ENCODE results near the gene ILK. TPM values are rescaled to one million over a fixed set of nuclear protein-coding genes. Genes with fewer than 3 reads are reported as not detected.

ILK gene
- total and polyA plus RNA-seq, 2 donors (not counting 1 experiment from before 2014, with no cell fraction given): 176 to 420 TPM

DNA sequence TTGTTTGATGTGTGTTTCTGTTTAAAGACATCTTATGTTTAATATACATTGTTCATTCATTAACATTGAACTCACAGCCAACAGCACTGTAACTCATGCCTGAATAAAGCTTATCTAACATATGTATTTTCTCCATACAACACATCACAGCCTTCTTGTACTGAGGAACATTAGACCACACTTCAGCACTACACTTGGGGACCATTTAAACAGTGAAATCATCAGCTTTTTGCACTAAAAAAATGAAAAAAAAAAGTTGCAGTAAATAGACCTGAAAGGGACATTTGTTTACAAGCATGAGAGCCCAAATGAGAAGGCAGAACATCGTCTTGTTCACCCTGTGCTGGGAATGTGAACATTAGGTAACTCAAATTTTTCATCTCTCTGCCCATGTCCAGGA, 31.0 kb downstream of the ILK start:
- TF ChIP-seq EZH2 (IDR thresholded peaks at IDR 0.05; ENCODE audit: low read length, missing control alignments): no peak
- TF ChIP-seq, protein P1, sequence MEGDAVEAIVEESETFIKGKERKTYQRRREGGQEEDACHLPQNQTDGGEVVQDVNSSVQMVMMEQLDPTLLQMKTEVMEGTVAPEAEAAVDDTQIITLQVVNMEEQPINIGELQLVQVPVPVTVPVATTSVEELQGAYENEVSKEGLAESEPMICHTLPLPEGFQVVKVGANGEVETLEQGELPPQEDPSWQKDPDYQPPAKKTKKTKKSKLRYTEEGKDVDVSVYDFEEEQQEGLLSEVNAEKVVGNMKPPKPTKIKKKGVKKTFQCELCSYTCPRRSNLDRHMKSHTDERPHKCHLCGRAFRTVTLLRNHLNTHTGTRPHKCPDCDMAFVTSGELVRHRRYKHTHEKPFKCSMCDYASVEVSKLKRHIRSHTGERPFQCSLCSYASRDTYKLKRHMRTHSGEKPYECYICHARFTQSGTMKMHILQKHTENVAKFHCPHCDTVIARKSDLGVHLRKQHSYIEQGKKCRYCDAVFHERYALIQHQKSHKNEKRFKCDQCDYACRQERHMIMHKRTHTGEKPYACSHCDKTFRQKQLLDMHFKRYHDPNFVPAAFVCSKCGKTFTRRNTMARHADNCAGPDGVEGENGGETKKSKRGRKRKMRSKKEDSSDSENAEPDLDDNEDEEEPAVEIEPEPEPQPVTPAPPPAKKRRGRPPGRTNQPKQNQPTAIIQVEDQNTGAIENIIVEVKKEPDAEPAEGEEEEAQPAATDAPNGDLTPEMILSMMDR (conservative IDR thresholded peaks at IDR 0.05 in 1 of 2, IDR thresholded peaks at IDR 0.05 in 1 of 2; ENCODE audit: low read depth in 1 of 2, low read length in 2 of 2): no peak
- Histone ChIP-seq H3K4me1 (ENCODE audit: control insufficient read depth, extremely low read depth, insufficient read depth, low read length) (peaks cover 12% of the 10 kb centered on the region), H4K20me1 (ENCODE audit: control insufficient read depth, extremely low read depth, insufficient read depth, low read length) (no peaks in the 10 kb centered on the region), H3K36me3 (ENCODE audit: control insufficient read depth, insufficient read depth, low read length) (no peaks in the 10 kb centered on the region), H3K4me3 (replicated peaks in 1 of 4; ENCODE audit: control extremely low read depth in 1 of 4, insufficient read depth in 1 of 4, low read depth in 3 of 4, low read length in 4 of 4) (no peak overlapping the region), H3K9me3 (ENCODE audit: control insufficient read depth, insufficient read depth, low read depth, low read length) (no peaks in the 10 kb centered on the region), H2AFZ (ENCODE audit: low read length) (no peak overlapping the region), H3K4me2 (ENCODE audit: extremely low read depth, insufficient read depth, low read length) (no peak overlapping the region), H3K27ac (ENCODE audit: insufficient read depth, low read length) (no peak overlapping the region), H3K9ac (ENCODE audit: insufficient read depth, low read length) (no peak overlapping the region), H3K79me2 (ENCODE audit: control insufficient read depth, insufficient read depth, low read length) (no peaks in the 10 kb centered on the region), H3K27me3 (ENCODE audit: control insufficient read depth, insufficient read depth, low read length) (no peaks in the 10 kb centered on the region)
- DNase-seq (ENCODE audit: low read depth in 2 of 2): no peak

GRCh38 chr11:6635082-6635932, 31.7 kb downstream of the ILK start:
- Histone ChIP-seq H3K36me3 (ENCODE audit: control insufficient read depth, insufficient read depth, low read length) (no peaks in the 10 kb centered on the region), H3K27me3 (ENCODE audit: control insufficient read depth, insufficient read depth, low read length) (no peaks in the 10 kb centered on the region), H3K9me3 (ENCODE audit: control insufficient read depth, insufficient read depth, low read depth, low read length) (no peaks in the 10 kb centered on the region), H3K4me2 (ENCODE audit: extremely low read depth, insufficient read depth, low read length) (no peak overlapping the region), H4K20me1 (ENCODE audit: control insufficient read depth, extremely low read depth, insufficient read depth, low read length) (no peaks in the 10 kb centered on the region), H3K9ac (ENCODE audit: insufficient read depth, low read length) (no peak overlapping the region), H3K4me1 (ENCODE audit: control insufficient read depth, extremely low read depth, insufficient read depth, low read length) (peaks cover 12% of the 10 kb centered on the region), H3K4me3 (replicated peaks in 1 of 4; ENCODE audit: control extremely low read depth in 1 of 4, insufficient read depth in 1 of 4, low read depth in 3 of 4, low read length in 4 of 4) (no peak overlapping the region), H2AFZ (ENCODE audit: low read length) (no peak overlapping the region), H3K79me2 (ENCODE audit: control insufficient read depth, insufficient read depth, low read length) (no peaks in the 10 kb centered on the region), H3K27ac (ENCODE audit: insufficient read depth, low read length) (peak overlapping the region; percentile 7)
- peak in 1 of 2 donors; percentile 82 for DNase-seq (ENCODE audit: low read depth in 2 of 2)
- TF ChIP-seq EZH2 (IDR thresholded peaks at IDR 0.05; ENCODE audit: low read length, missing control alignments): no peak
- TF ChIP-seq, protein P1 (conservative IDR thresholded peaks at IDR 0.05 in 1 of 2, IDR thresholded peaks at IDR 0.05 in 1 of 2; ENCODE audit: low read depth in 1 of 2, low read length in 2 of 2): no peak

DNA sequence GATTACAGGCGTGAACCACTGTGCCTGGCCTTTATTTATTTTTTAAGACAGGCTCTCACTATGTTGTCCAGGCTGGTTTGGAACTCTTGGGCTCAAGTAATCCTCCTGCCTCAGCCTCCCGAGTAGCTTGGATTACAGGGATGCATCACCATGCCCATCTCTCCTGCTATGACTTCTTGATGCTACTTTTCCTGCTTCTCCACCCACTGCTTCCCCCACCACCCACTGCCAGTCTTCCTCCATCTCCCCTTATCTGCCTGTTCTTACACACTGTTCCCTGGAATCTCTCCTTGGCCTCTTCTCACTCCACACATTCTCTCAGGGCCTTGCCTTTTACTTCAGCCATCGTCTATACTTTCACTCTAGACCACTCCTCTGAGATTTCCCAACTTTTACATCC, 32.9 kb downstream of the ILK start:
- Histone ChIP-seq H3K4me1 (ENCODE audit: control insufficient read depth, extremely low read depth, insufficient read depth, low read length) (peaks cover 12% of the 10 kb centered on the region), H3K9me3 (ENCODE audit: control insufficient read depth, insufficient read depth, low read depth, low read length) (no peaks in the 10 kb centered on the region), H3K9ac (ENCODE audit: insufficient read depth, low read length) (no peak overlapping the region), H3K4me2 (ENCODE audit: extremely low read depth, insufficient read depth, low read length) (no peak overlapping the region), H3K36me3 (ENCODE audit: control insufficient read depth, insufficient read depth, low read length) (no peaks in the 10 kb centered on the region), H3K79me2 (ENCODE audit: control insufficient read depth, insufficient read depth, low read length) (no peaks in the 10 kb centered on the region), H3K27me3 (ENCODE audit: control insufficient read depth, insufficient read depth, low read length) (no peaks in the 10 kb centered on the region), H2AFZ (ENCODE audit: low read length) (no peak overlapping the region), H3K4me3 (replicated peaks in 1 of 4; ENCODE audit: control extremely low read depth in 1 of 4, insufficient read depth in 1 of 4, low read depth in 3 of 4, low read length in 4 of 4) (no peak overlapping the region), H3K27ac (ENCODE audit: insufficient read depth, low read length) (no peak overlapping the region), H4K20me1 (ENCODE audit: control insufficient read depth, extremely low read depth, insufficient read depth, low read length) (no peaks in the 10 kb centered on the region)
- no peak for TF ChIP-seq EZH2 (IDR thresholded peaks at IDR 0.05; ENCODE audit: low read length, missing control alignments)
- TF ChIP-seq, protein P1 (conservative IDR thresholded peaks at IDR 0.05 in 1 of 2, IDR thresholded peaks at IDR 0.05 in 1 of 2; ENCODE audit: low read depth in 1 of 2, low read length in 2 of 2): no peak
- no peak for DNase-seq (ENCODE audit: low read depth in 2 of 2)
